CD14-positive monocyte (primary cell): Measurements from ENCODE around the gene ADAMTS10. TPM values are rescaled to one million over a fixed set of nuclear protein-coding genes. Genes with fewer than 3 reads are reported as not detected.

ENCODE experiments used
- DNase-seq, 3 donors: peaks; one replicate each; pipeline ENCODE4 v3.0.0-alpha.2; 2011 to 2022
- H2AFZ ChIP-seq: 2 replicates; pipeline ENCODE4 v1.6.0; 2012; ENCODE audit warnings: mild to moderate bottlenecking, low read depth, low read length, inconsistent platforms; ENCODE audit not compliant: insufficient read depth, poor library complexity, severe bottlenecking
- H3K27ac ChIP-seq, 2 donors: 1 replicate in 1 of 2; 2 replicates in 1 of 2; pipeline ENCODE4 v1.5.1; 2012 to 2013; ENCODE audit warnings: low read length in 2 of 2, control low read depth in 1 of 2, inconsistent platforms in 1 of 2, low read depth in 1 of 2, mild to moderate bottlenecking in 1 of 2
- H3K27me3 ChIP-seq, 2 donors: one replicate each; pipeline versions ENCODE4 v1.6.0 to v1.6.1; 2011 to 2013; ENCODE audit warnings: low read length in 2 of 2; ENCODE audit not compliant: control insufficient read depth in 2 of 2, insufficient read depth in 2 of 2
- H3K36me3 ChIP-seq, 2 donors: replicated peaks in 1 of 2; 1 replicate in 1 of 2; 2 replicates in 1 of 2; pipeline versions ENCODE4 v1.5.1 to v1.6.1; 2012 to 2013; ENCODE audit warnings: low read length in 2 of 2, control low read depth in 1 of 2, inconsistent platforms in 1 of 2, mild to moderate bottlenecking in 1 of 2; ENCODE audit not compliant: insufficient read depth in 2 of 2, control insufficient read depth in 1 of 2
- H3K4me1 ChIP-seq, 2 donors: 1 replicate in 1 of 2; 2 replicates in 1 of 2; pipeline versions ENCODE4 v1.5.1 to v1.6.1; 2012 to 2013; ENCODE audit warnings: low read length in 2 of 2, control low read depth in 1 of 2, inconsistent platforms in 1 of 2, mild to moderate bottlenecking in 1 of 2, moderate library complexity in 1 of 2; ENCODE audit not compliant: insufficient read depth in 2 of 2, control insufficient read depth in 1 of 2
- H3K4me2 ChIP-seq: replicated peaks from 2 replicates; pipeline ENCODE3; 2012; ENCODE audit warnings: low read length, moderate library complexity, mild to moderate bottlenecking; ENCODE audit not compliant: poor library complexity, severe bottlenecking; ENCODE audit errors: extremely low read depth
- H3K4me3 ChIP-seq, 3 experiments: fragments of 200-600 bp in 1 of 3; sonication (generic) in 1 of 3; replicated peaks in 1 of 3; 1 replicate in 2 of 3; 2 replicates in 1 of 3; pipeline ENCODE4 v1.5.1; 2011 to 2013; ENCODE audit warnings: low read length in 3 of 3, mild to moderate bottlenecking in 3 of 3, control low read depth in 2 of 3, low read depth in 2 of 3, inconsistent platforms in 1 of 3, moderate library complexity in 1 of 3
- H3K79me2 ChIP-seq: 2 replicates; pipeline ENCODE4 v1.6.0; 2012; ENCODE audit warnings: mild to moderate bottlenecking, control low read depth, inconsistent platforms, low read length, moderate library complexity; ENCODE audit not compliant: insufficient read depth
- H3K9ac ChIP-seq: 2 replicates; pipeline ENCODE4 v1.6.0; 2017; ENCODE audit warnings: low read length, mild to moderate bottlenecking; ENCODE audit not compliant: insufficient read depth, poor library complexity, severe bottlenecking
- H3K9me3 ChIP-seq, 2 donors: replicated peaks in 1 of 2; 1 replicate in 1 of 2; 2 replicates in 1 of 2; pipeline versions ENCODE4 v1.5.1 to v1.6.1; 2012 to 2013; ENCODE audit warnings: low read length in 2 of 2, control low read depth in 1 of 2; ENCODE audit not compliant: control insufficient read depth in 1 of 2, insufficient read depth in 1 of 2
- H4K20me1 ChIP-seq: 2 replicates; pipeline ENCODE4 v1.6.0; 2012; ENCODE audit warnings: mild to moderate bottlenecking, low read length, control low read depth, moderate library complexity; ENCODE audit not compliant: insufficient read depth
- H3K27ac Mint-ChIP-seq, 7 donors: one replicate each; pipeline ENCODE4 v1.8.0; 2020; ENCODE audit warnings: mild to moderate bottlenecking in 7 of 7, mixed read lengths in 7 of 7, moderate library complexity in 6 of 7, inconsistent platforms in 2 of 7
- H3K27me3 Mint-ChIP-seq, 3 donors: one replicate each; pipeline ENCODE4 v1.8.0; 2021 to 2022; ENCODE audit warnings: low read depth in 3 of 3, mild to moderate bottlenecking in 3 of 3, mixed read lengths in 3 of 3, moderate library complexity in 3 of 3, inconsistent platforms in 1 of 3
- H3K36me3 Mint-ChIP-seq, 2 donors: one replicate each; pipeline ENCODE4 v1.8.0; 2020; ENCODE audit warnings: mixed read lengths in 2 of 2, inconsistent platforms in 1 of 2, mild to moderate bottlenecking in 1 of 2
- H3K4me1 Mint-ChIP-seq: one replicate; pipeline ENCODE4 v1.8.0; 2020; ENCODE audit warnings: mild to moderate bottlenecking, mixed read lengths
- H3K4me3 Mint-ChIP-seq, 2 donors: one replicate each; pipeline ENCODE4 v1.8.0; 2020; ENCODE audit warnings: mild to moderate bottlenecking in 2 of 2, mixed read lengths in 2 of 2, moderate library complexity in 1 of 2
- H3K9me3 Mint-ChIP-seq, 7 donors: one replicate each; pipeline ENCODE4 v1.8.0; 2020 to 2022; ENCODE audit warnings: mixed read lengths in 7 of 7, mild to moderate bottlenecking in 6 of 7, moderate library complexity in 6 of 7, inconsistent platforms in 2 of 7
- WGBS: methylation state at CpG from one replicate; pipeline ENCODE4 v1.1.5; 2013; ENCODE audit warnings: missing lambda C conversion rate; ENCODE audit not compliant: insufficient coverage; 5-methylcytosine and 5-hydroxymethylcytosine counted together
- intact Hi-C, 2 donors: fragments of 100-400 bp; cut with micrococcal nuclease; formaldehyde crosslinking; loops; one replicate each; pipeline versions ENCODE4 v1.15.0 to v1.15.1; 2023
- polyA plus RNA-seq, 3 donors: library from polyadenylated mRNA; depleted of rRNA in 1 of 3; unstranded in 2 of 3; stranded (reverse) in 1 of 3; fragments of 300-500 nt in 2 of 3; fragments of >200 nt in 1 of 3; fragmentation: Illumina TruSeq in 2 of 3; gene quantifications; 1 replicate in 2 of 3; 2 replicates in 1 of 3; pipeline ENCODE4 v1.2.3, GENCODE V29; 2012 to 2021
- TF ChIP-seq, protein P1 (sequence below): fragments of 200-600 bp; IDR thresholded peaks from one replicate; pipeline ENCODE4 v1.8.0; 2022; ENCODE audit warnings: antibody characterized with exemption, mild to moderate bottlenecking

ADAMTS10 gene
- polyA plus RNA-seq, 3 donors = 2.3 TPM; not detected in 2

DNA sequence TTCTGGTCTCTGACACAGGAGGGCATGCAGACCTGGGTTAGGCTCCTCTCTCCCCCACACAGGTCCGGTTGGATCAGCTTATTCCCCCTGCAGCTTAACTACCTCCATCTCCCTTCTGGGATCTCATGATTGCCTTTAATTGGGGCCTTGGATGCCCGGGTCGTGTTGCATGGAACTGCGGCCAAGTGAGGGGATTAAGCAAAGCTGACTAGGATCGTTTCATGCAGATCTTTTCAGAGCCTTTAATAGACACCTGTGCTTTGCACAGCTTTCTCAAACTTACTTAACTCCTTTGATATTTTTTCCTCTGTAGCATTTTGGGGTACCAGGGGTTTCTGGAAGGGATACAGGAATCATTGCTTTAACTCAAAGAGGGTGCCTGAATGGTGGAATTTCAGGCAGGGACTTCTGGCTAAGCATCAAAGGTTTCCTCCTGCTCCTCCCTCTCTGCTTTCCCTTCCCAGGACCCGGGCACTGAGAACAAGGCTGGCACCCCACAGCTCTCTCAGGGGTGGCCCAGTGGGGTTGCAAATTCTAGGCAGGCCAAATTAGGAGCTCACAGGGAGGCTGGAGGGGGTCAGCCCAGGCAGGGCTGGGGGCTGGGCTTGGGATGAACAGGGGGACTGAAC lies 20.4 kb upstream of the ADAMTS10 start:
- TF ChIP-seq, protein P1, sequence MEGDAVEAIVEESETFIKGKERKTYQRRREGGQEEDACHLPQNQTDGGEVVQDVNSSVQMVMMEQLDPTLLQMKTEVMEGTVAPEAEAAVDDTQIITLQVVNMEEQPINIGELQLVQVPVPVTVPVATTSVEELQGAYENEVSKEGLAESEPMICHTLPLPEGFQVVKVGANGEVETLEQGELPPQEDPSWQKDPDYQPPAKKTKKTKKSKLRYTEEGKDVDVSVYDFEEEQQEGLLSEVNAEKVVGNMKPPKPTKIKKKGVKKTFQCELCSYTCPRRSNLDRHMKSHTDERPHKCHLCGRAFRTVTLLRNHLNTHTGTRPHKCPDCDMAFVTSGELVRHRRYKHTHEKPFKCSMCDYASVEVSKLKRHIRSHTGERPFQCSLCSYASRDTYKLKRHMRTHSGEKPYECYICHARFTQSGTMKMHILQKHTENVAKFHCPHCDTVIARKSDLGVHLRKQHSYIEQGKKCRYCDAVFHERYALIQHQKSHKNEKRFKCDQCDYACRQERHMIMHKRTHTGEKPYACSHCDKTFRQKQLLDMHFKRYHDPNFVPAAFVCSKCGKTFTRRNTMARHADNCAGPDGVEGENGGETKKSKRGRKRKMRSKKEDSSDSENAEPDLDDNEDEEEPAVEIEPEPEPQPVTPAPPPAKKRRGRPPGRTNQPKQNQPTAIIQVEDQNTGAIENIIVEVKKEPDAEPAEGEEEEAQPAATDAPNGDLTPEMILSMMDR = no peak
- H3K36me3 Mint-ChIP-seq = peaks cover 0 to 7% of the 10 kb centered on the region in 2 donors
- Histone ChIP-seq H3K4me3 (no peak overlapping the region), H2AFZ (no peak overlapping the region), H3K27me3 (no peaks in the 10 kb centered on the region), H3K4me2 (no peak overlapping the region), H3K36me3 (no peaks in the 10 kb centered on the region), H3K79me2 (no peaks in the 10 kb centered on the region), H4K20me1 (no peaks in the 10 kb centered on the region), H3K27ac (no peak overlapping the region), H3K4me1 (no peaks in the 10 kb centered on the region), H3K9ac (no peak overlapping the region), H3K9me3 (no peaks in the 10 kb centered on the region)
- peaks cover 5% of the 10 kb centered on the region for H3K4me1 Mint-ChIP-seq
- peaks cover 0 to 2% (median 1%) of the 10 kb centered on the region in 3 donors for H3K27me3 Mint-ChIP-seq
- peak overlapping the region in 1 of 7 donors; percentile 63 for H3K27ac Mint-ChIP-seq
- 94% methylated on average over 2 of the region's 6 CpGs for WGBS
- intact Hi-C loops = no loop called here
- no peak for DNase-seq
- no peak overlapping the region for H3K4me3 Mint-ChIP-seq
- H3K9me3 Mint-ChIP-seq = peaks cover 0 to 8% (median 5%) of the 10 kb centered on the region in 7 donors

DNA sequence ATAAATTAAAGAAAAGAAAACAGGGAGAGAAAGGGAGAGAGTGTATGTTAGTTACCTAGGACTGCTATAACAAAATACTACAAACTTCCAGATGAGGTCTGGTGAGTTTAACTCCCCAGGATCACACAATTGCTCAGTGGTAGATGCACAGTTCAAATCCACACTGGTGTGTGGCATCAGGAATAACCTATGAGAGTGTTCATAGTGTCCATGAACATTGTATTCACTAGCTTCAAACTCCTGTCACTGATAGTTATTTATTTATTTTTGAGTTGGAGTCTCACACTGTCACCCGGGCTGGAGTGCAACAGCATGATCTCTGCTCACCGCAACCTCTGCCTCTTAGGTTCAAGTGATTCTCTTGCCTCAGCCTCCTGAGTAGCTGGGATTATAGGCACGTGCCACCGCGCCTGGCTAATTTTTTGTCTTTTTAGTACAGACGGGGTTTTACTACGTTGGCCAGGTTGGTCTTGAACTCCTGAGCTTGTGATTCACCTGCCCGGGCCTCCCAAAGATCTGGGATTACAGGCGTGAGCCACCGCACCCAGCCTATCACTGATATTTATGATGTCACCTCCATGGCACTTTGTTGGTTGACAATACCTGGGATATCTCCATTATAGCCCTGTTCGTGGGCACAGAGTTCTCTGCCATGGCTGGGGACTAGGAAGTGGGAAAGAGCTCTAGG lies 19.6 kb upstream of the ADAMTS10 start, which contains the start of gene NFILZ:
NFILZ (plus strand) TSS at position 638 of the 688 bp plus-strand sequence. CDS start 46,133 bp downstream, outside the sequence.
- H3K4me1 Mint-ChIP-seq = peaks cover 5% of the 10 kb centered on the region
- peaks cover 0 to 7% of the 10 kb centered on the region in 2 donors for H3K36me3 Mint-ChIP-seq
- no peaks in the 10 kb centered on the region for H3K9me3 ChIP-seq
- H3K79me2 ChIP-seq = no peaks in the 10 kb centered on the region
- H3K27ac Mint-ChIP-seq = peak within 1 kb of the TSS in 1 of 7 donors; percentile 63
- no peak for DNase-seq
- TF ChIP-seq, protein P1 = no peak
- no peak within 1 kb of the TSS for H3K9ac ChIP-seq
- no peak within 1 kb of the TSS for H3K4me3 ChIP-seq
- H3K36me3 ChIP-seq = no peaks in the 10 kb centered on the region
- intact Hi-C loops = no loop called here
- 98% methylated on average over 8 of the region's 11 CpGs for WGBS
- peaks cover 0 to 2% (median 1%) of the 10 kb centered on the region in 3 donors for H3K27me3 Mint-ChIP-seq
- no peaks in the 10 kb centered on the region for H4K20me1 ChIP-seq
- no peaks in the 10 kb centered on the region for H3K27me3 ChIP-seq
- no peak within 1 kb of the TSS for H3K27ac ChIP-seq
- no peak within 1 kb of the TSS for H3K4me2 ChIP-seq
- H3K9me3 Mint-ChIP-seq = peaks cover 0 to 8% (median 5%) of the 10 kb centered on the region in 7 donors
- H3K4me3 Mint-ChIP-seq = no peak within 1 kb of the TSS
- no peak within 1 kb of the TSS for H2AFZ ChIP-seq
- H3K4me1 ChIP-seq = no peaks in the 10 kb centered on the region
